IgD-negative memory B cell (primary cell): Measurements from ENCODE around the gene RANBP3. TPM values are rescaled to one million over a fixed set of nuclear protein-coding genes. Genes with fewer than 3 reads are reported as not detected.

Source experiments
- H3K27ac Mint-ChIP-seq, 3 donors: one replicate each; pipeline ENCODE4 v1.8.0; 2020 to 2022; ENCODE audit warnings: mild to moderate bottlenecking in 3 of 3, mixed read lengths in 3 of 3, moderate library complexity in 1 of 3
- H3K27me3 Mint-ChIP-seq: one replicate; pipeline ENCODE4 v1.8.0; 2021; ENCODE audit warnings: mixed read lengths
- H3K36me3 Mint-ChIP-seq: one replicate; pipeline ENCODE4 v1.8.0; 2020; ENCODE audit warnings: mild to moderate bottlenecking, mixed read lengths
- H3K4me1 Mint-ChIP-seq, 3 donors: one replicate each; pipeline ENCODE4 v1.8.0; 2020 to 2022; ENCODE audit warnings: mixed read lengths in 3 of 3, mild to moderate bottlenecking in 1 of 3
- H3K4me3 Mint-ChIP-seq, 4 donors: one replicate each; pipeline ENCODE4 v1.8.0; 2020 to 2022; ENCODE audit warnings: mild to moderate bottlenecking in 4 of 4, mixed read lengths in 4 of 4, moderate library complexity in 3 of 4
- H3K9me3 Mint-ChIP-seq, 3 donors: one replicate each; pipeline ENCODE4 v1.8.0; 2020 to 2021; ENCODE audit warnings: mixed read lengths in 3 of 3, mild to moderate bottlenecking in 1 of 3
- polyA plus RNA-seq: library from polyadenylated mRNA; unstranded; fragments of 300-500 nt; fragmentation: Illumina TruSeq; gene quantifications from one replicate; pipeline ENCODE4 v1.2.3, GENCODE V29; 2021

The RANBP3 gene
- polyA plus RNA-seq, 1 donor from 2014 or later: 9.4 TPM

- Mint-ChIP-seq H3K4me1 (peaks cover 2 to 10% (median 7%) of the 10 kb centered on the region in 3 donors), H3K9me3 (no peaks in the 10 kb centered on the region), H3K4me3 (peak overlapping the region in 1 of 4 donors; percentile 13), H3K36me3 (no peaks in the 10 kb centered on the region), H3K27me3 (peaks cover 4% of the 10 kb centered on the region), H3K27ac (no peak overlapping the region)
Measured at GRCh38 chr19:5985098-5985783, 7.3 kb upstream of the RANBP3 start.

DNA sequence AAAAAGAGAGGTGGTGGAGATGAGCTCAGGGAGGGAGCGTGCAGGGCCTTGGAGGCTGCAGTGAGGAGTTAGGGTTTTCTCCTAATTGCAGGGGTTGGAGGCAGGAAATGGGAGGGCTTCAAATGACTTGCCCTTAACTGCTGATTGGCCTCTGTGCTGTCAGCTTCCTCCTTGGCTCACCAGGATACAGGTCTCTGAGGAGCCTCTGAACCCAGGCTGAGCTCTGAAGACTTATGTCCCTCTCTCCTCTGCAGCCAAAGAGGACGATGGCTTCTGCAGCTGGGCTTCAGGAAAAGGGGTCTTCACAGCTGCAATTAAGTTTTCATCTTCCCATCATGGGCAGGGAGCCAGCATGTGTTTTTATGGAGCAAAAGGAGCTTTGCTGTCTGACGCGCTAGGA lies 6.7 kb upstream of the RANBP3 start:
- H3K4me1 Mint-ChIP-seq: peaks cover 5 to 10% (median 7%) of the 10 kb centered on the region in 3 donors
- H3K4me3 Mint-ChIP-seq: no peak overlapping the region
- H3K27me3 Mint-ChIP-seq: peaks cover 4% of the 10 kb centered on the region
- no peaks in the 10 kb centered on the region for H3K9me3 Mint-ChIP-seq
- H3K36me3 Mint-ChIP-seq: no peaks in the 10 kb centered on the region
- peak overlapping the region in 1 of 3 donors; percentile 0 for H3K27ac Mint-ChIP-seq

GRCh38 chr19:5983367-5983955 lies 5.5 kb upstream of the RANBP3 start:
- peaks cover under 1% of the 10 kb centered on the region for H3K27me3 Mint-ChIP-seq
- H3K9me3 Mint-ChIP-seq: no peaks in the 10 kb centered on the region
- no peaks in the 10 kb centered on the region for H3K36me3 Mint-ChIP-seq
- peaks cover 6 to 16% (median 7%) of the 10 kb centered on the region in 3 donors for H3K4me1 Mint-ChIP-seq
- H3K27ac Mint-ChIP-seq: no peak overlapping the region
- H3K4me3 Mint-ChIP-seq: no peak overlapping the region

GRCh38 chr19:5978606-5979552 lies 939 bp upstream of the RANBP3 start:
- Mint-ChIP-seq H3K27ac (peak overlapping the region in 2 of 3 donors; percentile 96 to 97), H3K36me3 (peaks cover 2% of the 10 kb centered on the region), H3K9me3 (no peaks in the 10 kb centered on the region), H3K4me3 (peak overlapping the region; percentile 91 to 98 (median 96)), H3K27me3 (peaks cover 1% of the 10 kb centered on the region), H3K4me1 (peaks cover 31 to 34% (median 31%) of the 10 kb centered on the region in 3 donors)

- Mint-ChIP-seq H3K27ac (peak overlapping the region; percentile 35 to 91 (median 73)), H3K36me3 (peaks cover 2% of the 10 kb centered on the region), H3K4me3 (peak overlapping the region; percentile 91 to 98 (median 96)), H3K27me3 (peaks cover 1% of the 10 kb centered on the region), H3K9me3 (no peaks in the 10 kb centered on the region), H3K4me1 (peaks cover 31 to 39% (median 31%) of the 10 kb centered on the region in 3 donors)
Measured at GRCh38 chr19:5977222-5977784, 637 bp downstream of the RANBP3 start.

- Mint-ChIP-seq H3K27ac (peak overlapping the region in 2 of 3 donors; percentile 73 to 91), H3K27me3 (peaks cover 1% of the 10 kb centered on the region)
Measured at GRCh38 chr19:5976768-5977167, 1.2 kb downstream of the RANBP3 start.

DNA sequence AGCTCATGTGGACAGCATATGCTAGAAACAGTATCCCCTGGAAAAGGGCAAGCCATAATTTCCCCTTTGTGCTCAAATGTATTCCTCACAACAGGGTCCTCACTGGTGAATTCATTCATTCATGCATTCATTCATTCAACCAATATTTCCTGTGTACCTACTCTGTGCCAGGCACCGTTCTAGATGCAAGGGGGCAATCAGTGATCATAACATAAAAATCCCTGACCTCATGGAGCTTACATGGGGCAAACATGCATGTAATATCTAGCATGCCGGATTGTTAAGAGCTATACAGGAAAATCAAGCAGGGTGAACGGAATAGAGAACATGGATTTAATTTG lies 2.6 kb downstream of the RANBP3 start:
- Mint-ChIP-seq H3K9me3 (no peaks in the 10 kb centered on the region), H3K27me3 (peaks cover 1% of the 10 kb centered on the region), H3K4me3 (peak overlapping the region; percentile 60 to 98 (median 81)), H3K4me1 (peaks cover 31 to 50% (median 35%) of the 10 kb centered on the region in 3 donors), H3K27ac (peak overlapping the region; percentile 28 to 91 (median 75)), H3K36me3 (peaks cover 2% of the 10 kb centered on the region)

More at GRCh38 chr19:5976768-5977167, 1.2 kb downstream of the RANBP3 start:
- H3K36me3 Mint-ChIP-seq: peaks cover 2% of the 10 kb centered on the region
- peaks cover 31 to 42% (median 31%) of the 10 kb centered on the region in 3 donors for H3K4me1 Mint-ChIP-seq
- peak overlapping the region; percentile 91 to 98 (median 96) for H3K4me3 Mint-ChIP-seq
- no peaks in the 10 kb centered on the region for H3K9me3 Mint-ChIP-seq

GRCh38 chr19:5974721-5975387 lies 3.1 kb downstream of the RANBP3 start:
- no peaks in the 10 kb centered on the region for H3K9me3 Mint-ChIP-seq
- H3K27ac Mint-ChIP-seq: peak overlapping the region in 2 of 3 donors; percentile 28 to 75
- peaks cover 1% of the 10 kb centered on the region for H3K27me3 Mint-ChIP-seq
- peaks cover 31 to 55% (median 39%) of the 10 kb centered on the region in 3 donors for H3K4me1 Mint-ChIP-seq
- peak overlapping the region; percentile 51 to 98 (median 81) for H3K4me3 Mint-ChIP-seq
- H3K36me3 Mint-ChIP-seq: peaks cover 2% of the 10 kb centered on the region

GRCh38 chr19:5973867-5974635 lies 3.9 kb downstream of the RANBP3 start:
- Mint-ChIP-seq H3K36me3 (peaks cover 2% of the 10 kb centered on the region), H3K27me3 (peaks cover 1% of the 10 kb centered on the region), H3K4me1 (peaks cover 31 to 52% (median 36%) of the 10 kb centered on the region in 3 donors), H3K27ac (peak overlapping the region; percentile 28 to 75 (median 35)), H3K9me3 (no peaks in the 10 kb centered on the region), H3K4me3 (peak overlapping the region in 2 of 4 donors; percentile 57 to 98)

- no peak overlapping the region for H3K27ac Mint-ChIP-seq
- peaks cover 2% of the 10 kb centered on the region for H3K36me3 Mint-ChIP-seq
- H3K4me3 Mint-ChIP-seq: no peak overlapping the region
- H3K27me3 Mint-ChIP-seq: peaks cover 1% of the 10 kb centered on the region
- no peaks in the 10 kb centered on the region for H3K9me3 Mint-ChIP-seq
- H3K4me1 Mint-ChIP-seq: peaks cover 31 to 54% (median 40%) of the 10 kb centered on the region in 3 donors
Measured at GRCh38 chr19:5973376-5973775, 4.6 kb downstream of the RANBP3 start.

DNA sequence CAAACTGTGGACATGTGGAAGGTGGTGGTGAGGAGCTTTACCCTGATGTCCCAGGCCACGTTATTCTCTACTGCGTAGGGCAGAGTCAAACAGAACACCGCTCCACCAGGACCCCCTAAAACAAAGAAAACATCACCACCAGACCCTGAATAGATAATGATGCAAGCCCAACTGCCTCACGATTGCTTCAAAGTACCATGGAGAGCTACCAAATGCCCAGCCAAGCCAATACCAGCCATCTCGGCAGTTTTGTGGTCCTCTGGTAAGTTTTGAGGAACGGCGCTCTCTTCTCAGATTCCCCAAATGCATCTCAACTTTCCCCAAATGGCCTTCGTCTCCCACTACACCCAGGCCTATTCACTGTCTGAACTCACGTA lies 5.6 kb downstream of the RANBP3 start:
- Mint-ChIP-seq H3K36me3 (peaks cover 2% of the 10 kb centered on the region), H3K4me1 (peaks cover 30 to 62% (median 43%) of the 10 kb centered on the region in 3 donors), H3K27me3 (peaks cover 1% of the 10 kb centered on the region), H3K27ac (no peak overlapping the region), H3K4me3 (peak overlapping the region in 2 of 4 donors; percentile 15 to 34), H3K9me3 (no peaks in the 10 kb centered on the region)

GRCh38 chr19:5971714-5972354 lies 6.1 kb downstream of the RANBP3 start:
- Mint-ChIP-seq H3K4me1 (peaks cover 27 to 61% (median 44%) of the 10 kb centered on the region in 3 donors), H3K36me3 (peaks cover 2% of the 10 kb centered on the region), H3K27me3 (peaks cover 1% of the 10 kb centered on the region), H3K9me3 (no peaks in the 10 kb centered on the region), H3K4me3 (peak overlapping the region in 2 of 4 donors; percentile 15 to 34), H3K27ac (peak overlapping the region in 1 of 3 donors; percentile 88)

- H3K36me3 Mint-ChIP-seq: peaks cover 3% of the 10 kb centered on the region
- H3K4me3 Mint-ChIP-seq: no peak overlapping the region
- no peaks in the 10 kb centered on the region for H3K9me3 Mint-ChIP-seq
- H3K27me3 Mint-ChIP-seq: no peaks in the 10 kb centered on the region
- H3K4me1 Mint-ChIP-seq: peaks cover 15 to 50% (median 34%) of the 10 kb centered on the region in 3 donors
- peak overlapping the region in 1 of 3 donors; percentile 31 for H3K27ac Mint-ChIP-seq
Measured at GRCh38 chr19:5969476-5969875, 8.5 kb downstream of the RANBP3 start.
